ENCODE results near the gene PHF21B.

DNA sequence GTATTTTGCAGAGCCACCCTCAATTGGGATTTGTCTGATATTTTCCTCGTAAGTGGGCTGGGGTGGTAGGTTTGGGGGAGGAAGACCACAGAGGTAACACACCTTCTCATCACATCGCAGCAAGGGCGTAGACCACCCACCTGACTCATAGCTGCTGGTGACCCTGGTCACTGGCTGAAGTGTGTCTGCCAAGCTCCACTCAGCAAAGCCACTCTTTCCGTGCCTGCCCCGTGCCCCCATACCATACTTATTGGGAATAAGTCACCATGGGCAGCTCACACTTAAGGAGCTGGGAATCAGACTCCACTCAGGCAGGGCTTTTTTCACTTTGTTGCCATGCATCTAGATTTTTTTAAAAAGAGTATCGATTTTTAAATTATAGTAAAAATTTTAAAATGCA is 111.6 kb downstream of the PHF21B start:
- TF ChIP-seq, protein P1, sequence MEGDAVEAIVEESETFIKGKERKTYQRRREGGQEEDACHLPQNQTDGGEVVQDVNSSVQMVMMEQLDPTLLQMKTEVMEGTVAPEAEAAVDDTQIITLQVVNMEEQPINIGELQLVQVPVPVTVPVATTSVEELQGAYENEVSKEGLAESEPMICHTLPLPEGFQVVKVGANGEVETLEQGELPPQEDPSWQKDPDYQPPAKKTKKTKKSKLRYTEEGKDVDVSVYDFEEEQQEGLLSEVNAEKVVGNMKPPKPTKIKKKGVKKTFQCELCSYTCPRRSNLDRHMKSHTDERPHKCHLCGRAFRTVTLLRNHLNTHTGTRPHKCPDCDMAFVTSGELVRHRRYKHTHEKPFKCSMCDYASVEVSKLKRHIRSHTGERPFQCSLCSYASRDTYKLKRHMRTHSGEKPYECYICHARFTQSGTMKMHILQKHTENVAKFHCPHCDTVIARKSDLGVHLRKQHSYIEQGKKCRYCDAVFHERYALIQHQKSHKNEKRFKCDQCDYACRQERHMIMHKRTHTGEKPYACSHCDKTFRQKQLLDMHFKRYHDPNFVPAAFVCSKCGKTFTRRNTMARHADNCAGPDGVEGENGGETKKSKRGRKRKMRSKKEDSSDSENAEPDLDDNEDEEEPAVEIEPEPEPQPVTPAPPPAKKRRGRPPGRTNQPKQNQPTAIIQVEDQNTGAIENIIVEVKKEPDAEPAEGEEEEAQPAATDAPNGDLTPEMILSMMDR (IDR thresholded peaks at IDR 0.05) = no peak
- TF ChIP-seq POLR2AphosphoS5 (IDR thresholded peaks at IDR 0.05) (no peak), POLR2A (IDR thresholded peaks at IDR 0.05; ENCODE audit: low read depth) (no peak)

Data from esophagus muscularis mucosa (tissue), 3 donors.